ENCODE data around the gene THBS4. TPM values are rescaled to one million over a fixed set of nuclear protein-coding genes. Genes with fewer than 3 reads are reported as not detected.
A peak's percentile ranks its signal among the peaks of the same experiment; 100 is the strongest.

Gene THBS4
- total RNA-seq, 1 experiment from 2014 or later: 0.82 TPM

- Mint-ChIP-seq H3K4me1 (ENCODE audit: insufficient read depth, unreplicated experiment) (peaks cover 7% of the 10 kb centered on the region), H3K4me3 (ENCODE audit: unreplicated experiment) (no peak overlapping the region), H3K27ac (ENCODE audit: low read depth, unreplicated experiment) (no peak overlapping the region), H3K27me3 (ENCODE audit: insufficient read depth, unreplicated experiment) (no peaks in the 10 kb centered on the region), H3K9me3 (ENCODE audit: unreplicated experiment) (no peaks in the 10 kb centered on the region), H3K36me3 (ENCODE audit: insufficient read depth, unreplicated experiment) (no peaks in the 10 kb centered on the region)
- intact Hi-C loops (cut with micrococcal nuclease): no loop called here
- ChIA-PET POLR2A (no interaction called here), CTCF (interaction anchor here (0.8 to 1.2 kb wide), 2 partner anchors 14 to 236 kb away, joined by 3 read pairs; no protein-coding TSS in a partner anchor)
- TF ChIP-seq, protein P1, sequence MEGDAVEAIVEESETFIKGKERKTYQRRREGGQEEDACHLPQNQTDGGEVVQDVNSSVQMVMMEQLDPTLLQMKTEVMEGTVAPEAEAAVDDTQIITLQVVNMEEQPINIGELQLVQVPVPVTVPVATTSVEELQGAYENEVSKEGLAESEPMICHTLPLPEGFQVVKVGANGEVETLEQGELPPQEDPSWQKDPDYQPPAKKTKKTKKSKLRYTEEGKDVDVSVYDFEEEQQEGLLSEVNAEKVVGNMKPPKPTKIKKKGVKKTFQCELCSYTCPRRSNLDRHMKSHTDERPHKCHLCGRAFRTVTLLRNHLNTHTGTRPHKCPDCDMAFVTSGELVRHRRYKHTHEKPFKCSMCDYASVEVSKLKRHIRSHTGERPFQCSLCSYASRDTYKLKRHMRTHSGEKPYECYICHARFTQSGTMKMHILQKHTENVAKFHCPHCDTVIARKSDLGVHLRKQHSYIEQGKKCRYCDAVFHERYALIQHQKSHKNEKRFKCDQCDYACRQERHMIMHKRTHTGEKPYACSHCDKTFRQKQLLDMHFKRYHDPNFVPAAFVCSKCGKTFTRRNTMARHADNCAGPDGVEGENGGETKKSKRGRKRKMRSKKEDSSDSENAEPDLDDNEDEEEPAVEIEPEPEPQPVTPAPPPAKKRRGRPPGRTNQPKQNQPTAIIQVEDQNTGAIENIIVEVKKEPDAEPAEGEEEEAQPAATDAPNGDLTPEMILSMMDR (IDR thresholded peaks at IDR 0.05; ENCODE audit: unreplicated experiment): no peak
- no peak for DNase-seq (ENCODE audit: unreplicated experiment)
- BruUV-seq (replicated peaks): no TSS peak
Observed at GRCh38 chr5:80071510-80072021, 36.4 kb downstream of the THBS4 start.

GRCh38 chr5:80072103-80073073 lies 37.2 kb downstream of the THBS4 start:
- H3K4me3 Mint-ChIP-seq (ENCODE audit: unreplicated experiment): no peak overlapping the region
- CTCF ChIA-PET: interaction anchor here (1.2 to 2.7 kb wide), 2 partner anchors 235 to 1048 kb away, joined by 3 to 5 read pairs; no protein-coding TSS in a partner anchor
- intact Hi-C loops (cut with micrococcal nuclease): no loop called here
- peaks cover 7% of the 10 kb centered on the region for H3K4me1 Mint-ChIP-seq (ENCODE audit: insufficient read depth, unreplicated experiment)
- no peaks in the 10 kb centered on the region for H3K36me3 Mint-ChIP-seq (ENCODE audit: insufficient read depth, unreplicated experiment)
- POLR2A ChIA-PET: no interaction called here
- no peak overlapping the region for H3K27ac Mint-ChIP-seq (ENCODE audit: low read depth, unreplicated experiment)
- TF ChIP-seq, protein P1 (IDR thresholded peaks at IDR 0.05; ENCODE audit: unreplicated experiment): no peak
- no TSS peak for BruUV-seq (replicated peaks)
- H3K9me3 Mint-ChIP-seq (ENCODE audit: unreplicated experiment): no peaks in the 10 kb centered on the region
- H3K27me3 Mint-ChIP-seq (ENCODE audit: insufficient read depth, unreplicated experiment): no peaks in the 10 kb centered on the region
- peak; percentile 16 for DNase-seq (ENCODE audit: unreplicated experiment)

- intact Hi-C loops (cut with micrococcal nuclease): no loop called here
- CTCF ChIA-PET: interaction anchor here (1.2 kb wide), 1 partner anchor 16 kb away, joined by 3 read pairs; no protein-coding TSS in a partner anchor
- no TSS peak for BruUV-seq (replicated peaks)
- TF ChIP-seq, protein P1 (IDR thresholded peaks at IDR 0.05; ENCODE audit: unreplicated experiment): no peak
- no peak overlapping the region for H3K27ac Mint-ChIP-seq (ENCODE audit: low read depth, unreplicated experiment)
- H3K4me3 Mint-ChIP-seq (ENCODE audit: unreplicated experiment): no peak overlapping the region
- H3K27me3 Mint-ChIP-seq (ENCODE audit: insufficient read depth, unreplicated experiment): no peaks in the 10 kb centered on the region
- H3K4me1 Mint-ChIP-seq (ENCODE audit: insufficient read depth, unreplicated experiment): peaks cover 7% of the 10 kb centered on the region
- no peaks in the 10 kb centered on the region for H3K9me3 Mint-ChIP-seq (ENCODE audit: unreplicated experiment)
- DNase-seq (ENCODE audit: unreplicated experiment): no peak
- POLR2A ChIA-PET: no interaction called here
- H3K36me3 Mint-ChIP-seq (ENCODE audit: insufficient read depth, unreplicated experiment): no peaks in the 10 kb centered on the region
Observed at GRCh38 chr5:80076131-80077050, 41.2 kb downstream of the THBS4 start.

Measured in MCF 10A (cell line).